HEK293 (cell line): ENCODE measurements around the gene BAIAP2.

ENCODE experiments used
- ZNF132 ChIP-seq: fragments of 450-650 bp; formaldehyde crosslinking; IDR thresholded peaks from 2 replicates; pipeline ENCODE4 v1.5.1; 2017; ENCODE audit warnings: missing biosample characterization, missing genetic modification characterization, borderline replicate concordance
- ZNF146 ChIP-seq: fragments of 450-650 bp; formaldehyde crosslinking; IDR thresholded peaks from 2 replicates; pipeline ENCODE4 v1.5.1; 2016; ENCODE audit warnings: missing biosample characterization, missing genetic modification characterization
- ZNF585B ChIP-seq: fragments of 450-650 bp; formaldehyde crosslinking; IDR thresholded peaks from 2 replicates; pipeline ENCODE4 v1.5.1; 2016; ENCODE audit warnings: missing biosample characterization, missing genetic modification characterization
- TF ChIP-seq, protein P1 (sequence below): fragments of 450-650 bp; formaldehyde crosslinking; IDR thresholded peaks from 2 replicates; pipeline ENCODE4 v1.5.1; 2016; ENCODE audit warnings: missing biosample characterization, missing genetic modification characterization
- TF ChIP-seq, protein P2 (sequence below): fragments of 450-650 bp; formaldehyde crosslinking; IDR thresholded peaks from 2 replicates; pipeline ENCODE4 v1.5.1; 2016; ENCODE audit warnings: missing biosample characterization, missing genetic modification characterization

DNA sequence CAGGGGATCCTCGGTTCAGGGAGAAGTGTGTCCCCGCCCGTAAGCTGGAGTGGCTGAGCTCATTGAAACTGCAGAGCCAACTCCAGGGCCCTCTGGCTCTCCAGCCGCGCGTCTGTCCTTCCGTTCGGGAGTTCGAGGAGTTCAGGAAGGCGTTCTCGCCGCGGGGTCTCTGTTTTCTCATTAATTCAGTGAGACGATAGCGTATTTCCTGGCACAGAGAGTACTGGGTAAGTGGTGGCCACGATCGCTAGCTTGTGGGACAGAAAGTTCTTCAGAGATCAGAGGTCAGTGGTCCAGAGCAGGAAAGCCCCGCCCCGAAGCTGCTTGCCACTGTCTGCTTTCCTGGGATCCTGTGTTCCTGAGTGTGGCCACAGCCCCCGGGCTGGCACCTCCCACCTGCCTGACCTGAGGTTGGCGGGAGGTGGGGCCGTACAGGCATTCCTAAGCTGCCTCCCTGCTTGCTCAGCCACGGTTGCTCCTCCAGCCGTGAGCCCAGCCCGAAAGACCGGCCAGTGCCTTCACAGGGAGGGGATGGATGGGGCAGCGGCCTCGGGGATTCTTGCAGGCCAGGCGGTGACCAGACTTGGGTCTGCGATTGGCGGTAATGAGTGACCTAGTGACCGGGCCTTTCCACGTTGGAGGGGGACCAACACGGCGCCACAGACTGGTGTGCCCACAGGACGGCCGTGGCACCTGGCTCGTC is 8.9 kb downstream of the BAIAP2 start:
- TF ChIP-seq, protein P1, sequence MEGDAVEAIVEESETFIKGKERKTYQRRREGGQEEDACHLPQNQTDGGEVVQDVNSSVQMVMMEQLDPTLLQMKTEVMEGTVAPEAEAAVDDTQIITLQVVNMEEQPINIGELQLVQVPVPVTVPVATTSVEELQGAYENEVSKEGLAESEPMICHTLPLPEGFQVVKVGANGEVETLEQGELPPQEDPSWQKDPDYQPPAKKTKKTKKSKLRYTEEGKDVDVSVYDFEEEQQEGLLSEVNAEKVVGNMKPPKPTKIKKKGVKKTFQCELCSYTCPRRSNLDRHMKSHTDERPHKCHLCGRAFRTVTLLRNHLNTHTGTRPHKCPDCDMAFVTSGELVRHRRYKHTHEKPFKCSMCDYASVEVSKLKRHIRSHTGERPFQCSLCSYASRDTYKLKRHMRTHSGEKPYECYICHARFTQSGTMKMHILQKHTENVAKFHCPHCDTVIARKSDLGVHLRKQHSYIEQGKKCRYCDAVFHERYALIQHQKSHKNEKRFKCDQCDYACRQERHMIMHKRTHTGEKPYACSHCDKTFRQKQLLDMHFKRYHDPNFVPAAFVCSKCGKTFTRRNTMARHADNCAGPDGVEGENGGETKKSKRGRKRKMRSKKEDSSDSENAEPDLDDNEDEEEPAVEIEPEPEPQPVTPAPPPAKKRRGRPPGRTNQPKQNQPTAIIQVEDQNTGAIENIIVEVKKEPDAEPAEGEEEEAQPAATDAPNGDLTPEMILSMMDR (tag by site-specific recombination), result no peak
- TF ChIP-seq, protein P2, sequence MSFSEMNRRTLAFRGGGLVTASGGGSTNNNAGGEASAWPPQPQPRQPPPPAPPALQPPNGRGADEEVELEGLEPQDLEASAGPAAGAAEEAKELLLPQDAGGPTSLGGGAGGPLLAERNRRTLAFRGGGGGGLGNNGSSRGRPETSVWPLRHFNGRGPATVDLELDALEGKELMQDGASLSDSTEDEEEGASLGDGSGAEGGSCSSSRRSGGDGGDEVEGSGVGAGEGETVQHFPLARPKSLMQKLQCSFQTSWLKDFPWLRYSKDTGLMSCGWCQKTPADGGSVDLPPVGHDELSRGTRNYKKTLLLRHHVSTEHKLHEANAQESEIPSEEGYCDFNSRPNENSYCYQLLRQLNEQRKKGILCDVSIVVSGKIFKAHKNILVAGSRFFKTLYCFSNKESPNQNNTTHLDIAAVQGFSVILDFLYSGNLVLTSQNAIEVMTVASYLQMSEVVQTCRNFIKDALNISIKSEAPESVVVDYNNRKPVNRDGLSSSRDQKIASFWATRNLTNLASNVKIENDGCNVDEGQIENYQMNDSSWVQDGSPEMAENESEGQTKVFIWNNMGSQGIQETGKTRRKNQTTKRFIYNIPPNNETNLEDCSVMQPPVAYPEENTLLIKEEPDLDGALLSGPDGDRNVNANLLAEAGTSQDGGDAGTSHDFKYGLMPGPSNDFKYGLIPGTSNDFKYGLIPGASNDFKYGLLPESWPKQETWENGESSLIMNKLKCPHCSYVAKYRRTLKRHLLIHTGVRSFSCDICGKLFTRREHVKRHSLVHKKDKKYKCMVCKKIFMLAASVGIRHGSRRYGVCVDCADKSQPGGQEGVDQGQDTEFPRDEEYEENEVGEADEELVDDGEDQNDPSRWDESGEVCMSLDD, result no peak
- no peak for TF ChIP-seq ZNF585B (tag by site-specific recombination)
- TF ChIP-seq ZNF132 (tag by site-specific recombination), result no peak
- TF ChIP-seq ZNF146, result no peak
